ENCODE results near the gene RREB1. TPM values are rescaled to one million over a fixed set of nuclear protein-coding genes. Genes with fewer than 3 reads are reported as not detected.

The RREB1 gene
- total and polyA plus RNA-seq, 2 of the 4 experiments (the other 2 are of a cell fraction): 8.4 to 14.5 TPM

- DNase-seq: no peak
- H3K23ac ChIP-seq (ENCODE audit: low read depth, low read length): 0 out of 2 replicates have a peak overlapping the region, but pooled peaks have one; percentile 1
- no peak overlapping the region for H3K4ac ChIP-seq (ENCODE audit: low read depth, low read length)
- 0 out of 2 replicates have a peak overlapping the region, but pooled peaks have one; percentile 21 for H4K5ac ChIP-seq (ENCODE audit: low read depth, low read length)
- peak overlapping the region; percentile 25 for H2AK9ac ChIP-seq (replicated peaks; ENCODE audit: low read depth, low read length, poor library complexity)
- no peak overlapping the region for H4K8ac ChIP-seq (ENCODE audit: low read depth in 2 of 2, low read length in 2 of 2)
- H3K27ac ChIP-seq (ENCODE audit: insufficient read depth, low read length): no peak overlapping the region
- ChIA-PET POLR2A (ENCODE audit: unreplicated experiment) (no interaction called here), CTCF (interaction anchor here (1.1 kb wide), 1 partner anchor 12 kb away, joined by 3 read pairs; no protein-coding TSS in a partner anchor)
- dilution Hi-C loops (cut with HindIII; ENCODE audit: low sequenced_read_pairs, unreplicated experiment) (no loop called here), in situ Hi-C loops (cut with MboI; ENCODE audit: low sequenced_read_pairs) (no loop called here), intact Hi-C loops (cut with micrococcal nuclease) (loop anchor here (5.0 kb wide), 1 partner anchor 110 kb away; the partner anchor contains the start of gene RREB1)
- ATAC-seq (ENCODE audit: low read depth): no peak
- H3K18ac ChIP-seq (ENCODE audit: low read depth, low read length): no peak overlapping the region
- peaks cover 31 to 80% of the 10 kb centered on the region in 2 experiments for H3K79me1 ChIP-seq (ENCODE audit: low read depth in 1 of 2, low read length in 2 of 2)
- no peak overlapping the region for H4K91ac ChIP-seq (ENCODE audit: insufficient read depth, low read depth, low read length)
- no peak overlapping the region for H3K4me3 ChIP-seq (ENCODE audit: insufficient read depth, low read depth, low read length)
- H3K4me2 ChIP-seq (ENCODE audit: low read depth, low read length): no peak overlapping the region
- peaks cover 26% of the 10 kb centered on the region for H3K9me1 ChIP-seq (ENCODE audit: insufficient read depth, low read length)
- no TSS peak for BruUV-seq (replicated peaks)
- no peak overlapping the region for H2BK20ac ChIP-seq (ENCODE audit: low read depth, low read length)
- H3K27me3 ChIP-seq (ENCODE audit: control insufficient read depth, insufficient read depth, low read length): no peaks in the 10 kb centered on the region
- no peak overlapping the region for H3K56ac ChIP-seq (ENCODE audit: extremely low read depth, insufficient read depth, low read length)
- peak overlapping the region; percentile 37 for H2AFZ ChIP-seq (replicated peaks; ENCODE audit: low read length, poor library complexity)
- H3K36me3 ChIP-seq (ENCODE audit: control insufficient read depth, insufficient read depth, low read length): peaks cover 41% of the 10 kb centered on the region
- H2BK120ac ChIP-seq (ENCODE audit: low read depth, low read length): no peak overlapping the region
- no peak for TF ChIP-seq ELK1 (IDR thresholded peaks at IDR 0.05; ENCODE audit: borderline replicate concordance, low read depth, low read length)
- no peak for TF ChIP-seq RAD21 (IDR thresholded peaks at IDR 0.05; ENCODE audit: low read length)
- TF ChIP-seq FOS (IDR thresholded peaks at IDR 0.05; ENCODE audit: low read depth, low read length): no peak
- no peak for TF ChIP-seq USF2 (IDR thresholded peaks at IDR 0.05; ENCODE audit: low read depth, low read length)
- no peak for TF ChIP-seq POLR2A (IDR thresholded peaks at IDR 0.05; ENCODE audit: low read depth, low read length)
- no peak for TF ChIP-seq CHD1 (IDR thresholded peaks at IDR 0.05; ENCODE audit: low read depth, low read length)
- TF ChIP-seq BHLHE40 (IDR thresholded peaks at IDR 0.05; ENCODE audit: low read depth, low read length): no peak
- H2AK5ac ChIP-seq (ENCODE audit: low read depth, low read length): no peak overlapping the region
- H4K20me1 ChIP-seq (ENCODE audit: insufficient read depth, low read length): peaks cover 27% of the 10 kb centered on the region
- H3K9me3 ChIP-seq (ENCODE audit: control insufficient read depth, insufficient read depth, low read length): no peaks in the 10 kb centered on the region
- WGBS, 2 experiments (ENCODE audit: extremely low coverage in 2 of 2, insufficient read length in 1 of 2): 47% methylated on average over 2 of the region's 17 CpGs; no CpG with 5 or more reads in 1 of the 2 experiments
- H3K4me1 ChIP-seq (ENCODE audit: control insufficient read depth, insufficient read depth, low read length): peaks cover 24% of the 10 kb centered on the region
- H2BK15ac ChIP-seq (ENCODE audit: low read depth, low read length): no peak overlapping the region
- H3K9ac ChIP-seq (ENCODE audit: low read depth, low read length): no peak overlapping the region
- H3K14ac ChIP-seq (replicated peaks; ENCODE audit: low read depth, low read length): no peak overlapping the region
- H2BK5ac ChIP-seq (ENCODE audit: low read depth, low read length, poor library complexity, severe bottlenecking): no peak overlapping the region
These were observed 109.3 kb downstream of the RREB1 start for GRCh38 chr6:7216941-7217621.
